BE2C (cell line): ENCODE results near the gene FREM1.

Source experiments
- DNase-seq: peaks from one replicate; pipeline ENCODE4 v3.0.0-alpha.2; 2020
- H3K27me3 ChIP-seq: fragments of 250-450 bp; sonication (Bioruptor Pico); 2 replicates; pipeline ENCODE4 v1.5.1; 2020; ENCODE audit warnings: mild to moderate bottlenecking
- H3K36me3 ChIP-seq: fragments of 250-450 bp; sonication (Bioruptor Pico); 2 replicates; pipeline ENCODE4 v1.5.1; 2020; ENCODE audit warnings: mild to moderate bottlenecking
- H3K4me1 ChIP-seq: fragments of 250-450 bp; sonication (Bioruptor Pico); 2 replicates; pipeline ENCODE4 v1.5.1; 2020
- H3K4me3 ChIP-seq: 2 replicates; pipeline ENCODE4 v1.5.1; 2011; ENCODE audit warnings: low read depth, low read length
- H3K9me3 ChIP-seq: fragments of 250-450 bp; sonication (Bioruptor Pico); 2 replicates; pipeline ENCODE4 v1.5.1; 2020
- CTCF ChIP-seq: IDR thresholded peaks from 2 replicates; pipeline ENCODE4 v1.5.1; 2012; ENCODE audit warnings: mild to moderate bottlenecking, low read depth, low read length

FREM1 gene

GRCh38 chr9:14935106-14935751 lies 25.0 kb upstream of the FREM1 start:
- no peak for TF ChIP-seq CTCF
- H3K36me3 ChIP-seq, result no peaks in the 10 kb centered on the region; the same call in 1 of the 2 replicates
- no peaks in the 10 kb centered on the region for H3K9me3 ChIP-seq
- no peak overlapping the region for H3K4me3 ChIP-seq
- no peak for DNase-seq
- H3K4me1 ChIP-seq, result no peaks in the 10 kb centered on the region
- H3K27me3 ChIP-seq, result no peaks in the 10 kb centered on the region

GRCh38 chr9:14932641-14933040 lies 22.4 kb upstream of the FREM1 start:
- H3K36me3 ChIP-seq, result no peaks in the 10 kb centered on the region
- H3K4me1 ChIP-seq, result no peaks in the 10 kb centered on the region
- no peak for TF ChIP-seq CTCF
- no peaks in the 10 kb centered on the region for H3K27me3 ChIP-seq
- H3K9me3 ChIP-seq, result no peaks in the 10 kb centered on the region
- H3K4me3 ChIP-seq, result no peak overlapping the region
- DNase-seq, result no peak

GRCh38 chr9:14932231-14932630 lies 22.0 kb upstream of the FREM1 start:
- Histone ChIP-seq H3K36me3 (no peaks in the 10 kb centered on the region), H3K4me1 (no peaks in the 10 kb centered on the region; the same call in 1 of the 2 replicates), H3K4me3 (no peak overlapping the region), H3K9me3 (no peaks in the 10 kb centered on the region), H3K27me3 (no peaks in the 10 kb centered on the region)
- TF ChIP-seq CTCF, result no peak
- no peak for DNase-seq

- no peak overlapping the region for H3K4me3 ChIP-seq
- no peak for TF ChIP-seq CTCF
- peak; percentile 20 for DNase-seq
- no peaks in the 10 kb centered on the region for H3K9me3 ChIP-seq
- peaks cover 6% of the 10 kb centered on the region; the same call in 1 of the 2 replicates for H3K4me1 ChIP-seq
- H3K27me3 ChIP-seq, result no peaks in the 10 kb centered on the region
- no peaks in the 10 kb centered on the region for H3K36me3 ChIP-seq
These were observed 16.9 kb upstream of the FREM1 start for GRCh38 chr9:14926941-14927624.

GRCh38 chr9:14924230-14925219 lies 14.3 kb upstream of the FREM1 start:
- no peak for DNase-seq
- H3K4me3 ChIP-seq, result no peak overlapping the region

More at GRCh38 chr9:14924230-14925219, 14.3 kb upstream of the FREM1 start:
- TF ChIP-seq CTCF, result no peak
- H3K4me1 ChIP-seq, result peaks cover 6% of the 10 kb centered on the region; the same call in 1 of the 2 replicates
- no peaks in the 10 kb centered on the region for H3K9me3 ChIP-seq
- H3K36me3 ChIP-seq, result no peaks in the 10 kb centered on the region
- no peaks in the 10 kb centered on the region for H3K27me3 ChIP-seq
